GM19239 (cell line): ENCODE data around the gene SOSTDC1.
A peak's percentile ranks its signal among the peaks of the same experiment; 100 is the strongest.
"Not testable (repeated sequence)": the region's sequence is repeated elsewhere in the genome, so short reads cannot be mapped to it uniquely, and the experiment has no call there.

Source experiments
- DNase-seq: peaks from one replicate; pipeline ENCODE4 v3.0.0; 2011; ENCODE audit warnings: low spot score; ENCODE audit not compliant: insufficient read length
- FAIRE-seq: peaks from 2 replicates; lab custom pipeline; 2011; peaks lifted over from hg19 to GRCh38; lab: Jason Lieb, UNC

The SOSTDC1 gene

DNA sequence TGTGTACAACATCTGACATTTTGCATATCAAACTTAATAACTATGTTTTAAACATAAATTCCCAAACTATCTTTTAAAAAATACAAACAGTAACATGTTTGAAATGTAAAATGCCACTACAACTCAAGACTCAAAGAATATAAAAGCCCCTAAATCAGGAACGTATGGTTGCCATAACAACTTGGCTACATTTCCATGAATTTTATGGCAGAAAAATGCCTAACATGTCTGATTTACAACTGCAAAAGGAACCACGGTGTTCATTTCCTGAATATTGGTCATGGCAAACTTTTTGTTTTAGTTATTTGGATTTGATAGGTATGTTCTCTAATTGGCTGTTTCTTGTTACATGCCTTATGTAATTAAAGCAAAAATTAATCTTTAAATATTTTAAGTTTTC is 2.0 kb downstream of the SOSTDC1 start:
- FAIRE-seq (no peak), DNase-seq (no peak)

DNA sequence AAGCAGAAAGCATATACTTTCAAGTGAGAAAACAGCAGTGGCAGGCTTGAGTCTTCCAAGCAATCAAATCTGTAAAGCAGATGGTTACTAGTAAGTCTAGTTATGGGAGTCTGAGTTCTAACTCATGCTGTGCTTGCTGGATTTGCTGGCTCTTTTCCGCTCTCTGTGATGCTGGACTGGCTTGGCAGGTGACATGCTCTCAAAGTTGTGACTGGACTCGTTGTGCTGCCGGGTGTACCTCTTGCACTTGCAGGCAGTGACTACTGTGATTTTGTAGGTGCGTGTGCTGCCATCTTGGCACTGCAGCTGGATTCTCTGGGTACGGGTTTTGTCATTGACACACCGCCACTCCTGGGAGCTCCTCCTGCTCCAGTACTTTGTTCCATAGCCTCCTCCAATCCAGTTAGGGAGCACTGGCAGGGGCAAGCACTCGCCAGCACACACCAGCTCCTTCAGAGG is 3.1 kb downstream of the SOSTDC1 start:
- DNase-seq, result no peak
- no peak for FAIRE-seq

DNA sequence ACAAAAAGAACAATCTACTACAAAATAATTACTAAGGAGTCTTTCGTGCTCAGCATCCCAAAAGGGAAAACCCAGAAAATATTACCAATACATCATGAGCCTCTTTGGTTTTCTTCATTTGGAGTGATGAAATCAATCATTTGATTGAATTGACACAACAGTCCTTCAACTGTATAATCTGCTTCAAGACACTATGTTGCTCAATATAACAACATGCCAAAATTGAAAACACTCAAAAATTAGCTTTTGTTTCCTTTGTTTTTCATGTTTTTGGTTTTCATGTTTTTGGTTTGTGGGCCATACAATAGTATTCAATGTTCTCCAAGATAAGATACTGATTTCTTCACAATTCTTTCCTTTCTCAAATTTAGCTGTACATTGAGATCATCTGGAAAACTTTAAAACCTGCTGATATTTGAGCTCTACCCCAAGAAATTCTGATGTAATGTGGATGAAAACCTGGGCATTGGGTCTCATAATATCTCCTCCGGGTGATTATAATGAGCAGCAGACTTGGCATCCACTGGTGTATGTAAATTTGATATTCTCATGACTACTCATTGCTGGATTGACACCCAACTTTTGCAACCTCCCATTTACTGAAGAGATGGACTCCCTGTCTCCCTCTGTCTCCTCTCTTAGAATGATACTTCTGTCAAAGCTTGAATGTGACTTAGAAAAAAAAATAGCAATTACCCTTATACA is 4.6 kb downstream of the SOSTDC1 start:
- no peak for DNase-seq
- FAIRE-seq, result no peak

DNA sequence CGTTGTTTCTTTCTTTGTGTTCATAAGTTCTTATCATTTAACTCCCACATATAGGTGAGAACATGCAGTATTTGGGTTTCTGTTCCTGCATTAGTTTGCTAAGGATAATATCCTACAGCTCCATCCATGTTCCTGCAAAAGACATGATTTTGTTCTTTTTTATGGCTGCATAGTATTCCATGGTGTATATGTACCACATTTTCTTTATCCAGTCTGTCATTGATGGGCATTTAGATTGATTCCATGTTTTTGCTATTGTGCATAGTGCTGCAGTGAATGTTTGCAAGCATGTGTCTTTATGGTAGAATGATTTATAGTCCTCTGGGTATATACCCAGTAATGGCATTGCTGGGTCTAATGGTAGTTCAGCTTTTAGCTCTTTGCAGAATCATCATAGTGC is 9.2 kb downstream of the SOSTDC1 start:
- not testable (repeated sequence) for FAIRE-seq, DNase-seq

- DNase-seq, result no peak
- FAIRE-seq, result no peak
Observed at GRCh38 chr7:16455591-16455990, 9.9 kb downstream of the SOSTDC1 start.

GRCh38 chr7:16450366-16450765 is 15.2 kb downstream of the SOSTDC1 start:
- no peak for DNase-seq
- FAIRE-seq, result no peak

DNA sequence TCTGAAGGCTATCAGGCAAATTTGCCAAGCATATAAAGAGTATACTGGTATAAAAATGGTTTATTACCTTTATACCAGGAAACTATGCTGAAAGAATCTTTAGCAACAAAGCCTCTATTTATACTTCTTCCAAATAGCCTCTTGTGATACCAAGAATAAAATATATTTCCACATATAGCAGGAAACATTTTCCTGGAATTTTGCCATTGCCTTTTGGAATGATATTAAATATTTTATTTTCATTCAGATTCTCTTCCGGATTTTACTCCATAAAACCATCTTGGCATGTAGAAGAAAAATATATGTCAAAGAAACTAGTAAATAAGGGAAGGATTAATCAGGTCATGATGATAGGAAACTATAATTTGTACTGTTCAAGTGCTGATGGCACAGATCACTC is 17.7 kb downstream of the SOSTDC1 start:
- no peak for DNase-seq
- no peak for FAIRE-seq

GRCh38 chr7:16446508-16446907 is 19.0 kb downstream of the SOSTDC1 start:
- FAIRE-seq, result no peak
- no peak for DNase-seq

GRCh38 chr7:16443871-16444270 is 21.7 kb downstream of the SOSTDC1 start:
- FAIRE-seq, DNase-seq: not testable (repeated sequence)

- FAIRE-seq, result no peak
- no peak for DNase-seq
Observed at GRCh38 chr7:16438988-16439387, 26.6 kb downstream of the SOSTDC1 start.

DNA sequence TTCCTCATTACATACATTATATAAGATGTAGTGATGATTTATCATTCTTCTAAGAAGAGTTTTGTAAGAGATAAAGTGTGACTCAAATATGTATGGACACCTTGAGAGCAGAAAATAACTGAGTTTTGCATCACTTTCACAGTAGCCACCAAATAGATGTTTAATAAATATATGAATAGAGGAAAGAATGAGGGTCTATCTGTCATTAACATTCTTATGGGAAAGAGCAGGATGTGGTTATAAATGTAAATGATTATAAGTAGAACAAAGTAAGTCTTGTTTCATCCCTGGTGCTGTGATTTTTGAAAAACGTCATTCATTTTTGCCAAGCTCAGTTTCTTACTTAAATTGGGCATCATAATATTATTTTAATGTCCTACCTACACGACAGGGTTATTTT is 29.2 kb downstream of the SOSTDC1 start:
- DNase-seq (no peak), FAIRE-seq (no peak)

DNA sequence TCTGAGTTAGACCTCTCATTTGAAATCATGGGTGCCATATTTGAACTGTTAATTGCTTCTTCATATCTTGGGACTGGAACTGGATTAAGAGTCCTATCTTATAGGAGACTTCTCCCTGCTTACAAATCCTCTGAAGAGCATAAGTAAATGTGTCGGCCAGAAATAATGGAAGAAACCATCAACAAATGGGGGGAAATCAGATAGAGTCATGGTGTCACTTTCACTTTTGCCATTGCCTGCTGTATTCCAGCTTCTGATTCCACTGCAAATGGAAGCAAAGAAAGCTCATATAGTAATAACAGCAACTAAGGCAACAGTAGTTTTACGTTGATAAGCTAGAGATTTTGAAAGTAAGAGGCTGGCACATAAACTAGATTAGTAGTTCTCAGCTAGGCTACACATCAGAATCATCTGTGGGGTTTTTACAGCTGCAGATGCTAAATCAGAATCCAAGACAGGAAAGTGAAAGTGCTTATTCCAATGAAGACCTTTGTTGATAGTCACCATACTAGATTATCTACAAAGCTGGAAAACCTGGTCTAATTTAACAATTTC is 31.9 kb downstream of the SOSTDC1 start:
- FAIRE-seq, result no peak
- no peak for DNase-seq

DNA sequence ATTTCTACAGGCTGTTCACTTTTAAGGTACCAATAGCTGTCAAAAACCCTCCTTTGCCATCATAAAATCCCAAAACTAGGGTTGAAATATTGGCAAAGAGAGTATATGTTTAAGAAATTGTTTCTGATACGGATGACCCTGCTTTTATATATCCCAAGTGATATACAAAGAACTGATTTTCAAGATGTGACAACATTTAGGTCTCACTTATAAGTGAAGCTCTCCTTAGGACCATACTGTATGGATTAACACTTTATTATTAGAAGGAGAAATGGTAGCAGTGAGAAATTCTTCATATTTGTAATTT is 33.2 kb downstream of the SOSTDC1 start:
- FAIRE-seq, result no peak

GRCh38 chr7:16431646-16432424 is 33.7 kb downstream of the SOSTDC1 start:
- DNase-seq (no peak), FAIRE-seq (no peak)

More for the DNA sequence above, 33.2 kb downstream of the SOSTDC1 start:
- DNase-seq, result no peak

DNA sequence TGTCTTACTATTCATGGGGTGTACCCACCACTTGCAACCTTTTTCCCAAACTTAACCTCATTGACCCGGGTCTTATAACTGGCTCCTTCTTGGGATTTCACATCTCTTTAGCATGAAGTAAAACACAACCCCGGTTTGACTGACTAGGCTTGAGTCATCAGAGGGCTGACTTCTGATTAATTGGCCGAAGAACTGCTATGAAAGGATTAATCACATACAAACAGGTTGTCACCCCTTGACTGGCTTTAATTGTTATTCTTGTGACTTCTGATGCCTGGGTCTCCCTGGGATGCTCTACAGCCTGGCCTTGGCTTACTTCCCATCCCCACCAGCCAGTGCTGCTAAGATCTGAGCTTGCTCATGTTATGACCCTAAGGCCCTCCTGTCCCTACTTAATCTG is 35.4 kb downstream of the SOSTDC1 start:
- DNase-seq (no peak), FAIRE-seq (no peak)

DNA sequence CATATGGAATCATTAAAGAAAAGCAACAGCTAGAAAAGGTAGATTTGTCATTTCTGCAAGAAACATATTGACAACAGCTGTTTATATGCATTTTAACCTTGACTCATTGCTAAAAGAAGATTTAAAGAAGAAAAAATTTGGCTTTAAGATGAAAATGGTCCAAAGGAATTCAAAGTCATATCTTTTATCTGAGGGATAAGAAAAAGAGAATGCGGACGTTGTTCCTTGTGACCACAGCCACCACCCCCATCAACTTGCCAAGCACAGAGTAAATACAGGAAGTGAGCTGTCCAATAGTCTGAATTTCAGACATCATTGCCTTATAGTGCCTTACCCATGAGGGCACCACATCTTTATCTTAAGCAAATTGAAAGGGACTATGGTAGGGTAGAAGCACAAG is 36.9 kb downstream of the SOSTDC1 start:
- DNase-seq (no peak), FAIRE-seq (no peak)

DNA sequence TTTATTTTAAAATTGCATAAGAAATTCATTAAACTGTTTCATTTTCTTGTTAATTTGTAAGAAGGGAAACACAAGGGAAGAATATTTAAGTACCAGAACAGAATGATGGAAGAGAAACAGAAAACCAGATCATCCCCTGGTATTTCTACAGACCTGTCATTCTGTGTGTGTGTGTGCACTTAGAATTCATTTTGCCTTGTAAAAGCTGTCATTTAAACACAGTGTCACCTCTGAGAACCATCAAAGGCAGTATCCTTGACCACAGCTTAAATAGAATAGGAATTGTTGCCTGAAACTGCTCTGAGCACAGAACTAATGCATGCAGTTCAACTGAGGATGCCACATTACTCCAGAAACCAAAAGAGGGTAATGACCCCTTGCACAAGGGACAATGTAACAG is 37.4 kb downstream of the SOSTDC1 start:
- DNase-seq (no peak), FAIRE-seq (no peak)

GRCh38 chr7:16423761-16424160 is 41.8 kb downstream of the SOSTDC1 start:
- DNase-seq (no peak), FAIRE-seq (no peak)

DNA sequence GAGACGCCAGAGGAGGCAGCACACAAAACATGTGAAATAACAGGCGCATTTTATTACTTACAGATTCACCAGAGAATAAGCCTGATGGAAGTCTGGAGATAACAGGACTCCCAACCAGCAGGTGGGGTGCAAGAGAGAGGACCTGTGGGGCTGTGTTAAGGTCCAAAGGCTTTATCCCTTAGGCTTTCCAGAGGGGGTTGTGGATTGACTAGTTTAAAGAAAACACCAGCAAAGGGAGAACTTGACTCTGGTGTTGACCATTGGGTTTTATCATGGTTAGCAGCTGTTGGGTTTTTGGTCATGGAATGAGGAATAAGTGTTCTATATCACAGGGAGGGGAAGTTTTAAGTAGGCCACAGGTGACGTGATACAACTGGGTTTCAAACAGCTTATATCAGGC is 42.6 kb downstream of the SOSTDC1 start:
- peak; percentile 82 for FAIRE-seq
- no peak for DNase-seq

DNA sequence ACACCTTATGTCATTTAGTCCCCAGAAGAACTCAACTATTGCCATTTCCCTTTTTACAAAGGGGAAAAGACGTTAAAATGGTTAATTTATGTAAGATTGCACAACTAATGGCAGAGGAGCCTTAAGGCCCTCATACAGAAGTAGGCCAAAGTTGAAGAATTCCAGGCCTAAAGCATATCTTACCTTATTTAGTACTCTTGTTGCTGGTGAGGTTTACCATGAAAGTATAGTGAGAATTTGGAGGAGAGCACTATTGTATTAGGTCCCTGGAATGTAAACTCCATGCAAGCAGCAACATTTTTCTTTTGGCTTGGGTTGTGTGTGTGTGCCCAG is 43.5 kb downstream of the SOSTDC1 start:
- DNase-seq (no peak), FAIRE-seq (peak; percentile 48)

- DNase-seq, result peak; percentile 3
- peak; percentile 65 for FAIRE-seq
Observed at GRCh38 chr7:16421333-16422102, 44.0 kb downstream of the SOSTDC1 start, which contains the start of gene CRPPA. CRPPA (minus strand) TSS chr7:16421538; CDS start chr7:16421322, 216 bp downstream.
